CD4-positive, CD25-positive, alpha-beta regulatory T cell (primary cell): ENCODE data around the gene VWA5B1. TPM values are rescaled to one million over a fixed set of nuclear protein-coding genes. Genes with fewer than 3 reads are reported as not detected.

ENCODE experiments used
- ATAC-seq, 2 donors: fragments of 150-1000 bp; cut with Tn5 transposase; one replicate each; pipeline ENCODE4 v1.10.0; 2021; ENCODE audit warnings: low read depth in 2 of 2, moderate number of reproducible peaks in 2 of 2, moderate library complexity in 1 of 2
- DNase-seq, 3 donors: peaks; one replicate each; pipeline versions ENCODE4 v3.0.0 to v3.0.0-alpha.2; 2012 to 2022; ENCODE audit warnings: mixed read lengths in 1 of 3
- H3K27ac ChIP-seq: one replicate; pipeline ENCODE4 v1.7.0; 2013; ENCODE audit warnings: mild to moderate bottlenecking, low read length; ENCODE audit not compliant: insufficient read depth, poor library complexity, severe bottlenecking
- H3K27me3 ChIP-seq: one replicate; pipeline ENCODE4 v1.7.0; 2013; ENCODE audit warnings: low read length; ENCODE audit not compliant: control insufficient read depth, insufficient read depth
- H3K36me3 ChIP-seq: one replicate; pipeline ENCODE4 v1.7.0; 2013; ENCODE audit warnings: mild to moderate bottlenecking, low read length, moderate library complexity; ENCODE audit not compliant: control insufficient read depth, insufficient read depth
- H3K4me1 ChIP-seq: 2 replicates; pipeline ENCODE4 v1.7.0; 2013; ENCODE audit warnings: mild to moderate bottlenecking, low read length; ENCODE audit not compliant: insufficient read depth, control insufficient read depth, poor library complexity, severe bottlenecking
- H3K4me3 ChIP-seq: one replicate; pipeline ENCODE4 v1.7.0; 2013; ENCODE audit warnings: low read depth, mild to moderate bottlenecking, low read length, moderate library complexity
- H3K9me3 ChIP-seq, 2 experiments: 1 replicate in 1 of 2; 2 replicates in 1 of 2; pipeline ENCODE4 v1.7.0; 2013; ENCODE audit warnings: low read length in 2 of 2, mild to moderate bottlenecking in 1 of 2, moderate library complexity in 1 of 2; ENCODE audit not compliant: control insufficient read depth in 2 of 2
- H3K27ac Mint-ChIP-seq, 3 donors: one replicate each; pipeline ENCODE4 v1.8.0; 2020 to 2022; ENCODE audit warnings: mild to moderate bottlenecking in 3 of 3, mixed read lengths in 3 of 3, moderate library complexity in 2 of 3
- H3K27me3 Mint-ChIP-seq: one replicate; pipeline ENCODE4 v1.8.0; 2022; ENCODE audit warnings: mild to moderate bottlenecking, mixed read lengths
- H3K36me3 Mint-ChIP-seq: one replicate; pipeline ENCODE4 v1.8.0; 2020; ENCODE audit warnings: mixed read lengths
- H3K4me1 Mint-ChIP-seq, 4 donors: one replicate each; pipeline ENCODE4 v1.8.0; 2020 to 2022; ENCODE audit warnings: mixed read lengths in 4 of 4, mild to moderate bottlenecking in 1 of 4
- H3K4me3 Mint-ChIP-seq, 4 donors: one replicate each; pipeline ENCODE4 v1.8.0; 2020 to 2022; ENCODE audit warnings: mild to moderate bottlenecking in 4 of 4, mixed read lengths in 4 of 4, moderate library complexity in 3 of 4
- H3K9me3 Mint-ChIP-seq, 7 donors: one replicate each; pipeline ENCODE4 v1.8.0; 2020 to 2022; ENCODE audit warnings: mixed read lengths in 7 of 7, mild to moderate bottlenecking in 3 of 7, moderate library complexity in 2 of 7
- polyA plus RNA-seq, 4 donors: library from polyadenylated mRNA; unstranded; fragments of 300-500 nt; fragmentation: Illumina TruSeq; gene quantifications; one replicate each; pipeline ENCODE4 v1.2.3, GENCODE V29; 2021
- total RNA-seq: library from RNA; stranded (reverse); gene quantifications from one replicate; pipeline ENCODE4 v1.2.3, GENCODE V29; 2022

The VWA5B1 gene
- total and polyA plus RNA-seq, 5 donors from 2014 or later, result 0.08 TPM; not detected in 4

GRCh38 chr1:20325407-20325843 is 34.8 kb downstream of the VWA5B1 start:
- no peak overlapping the region for H3K27ac ChIP-seq
- peaks cover 12% of the 10 kb centered on the region for H3K4me1 ChIP-seq
- H3K27me3 ChIP-seq, result no peaks in the 10 kb centered on the region
- H3K4me1 Mint-ChIP-seq, result peaks cover 3 to 32% (median 15%) of the 10 kb centered on the region in 4 donors
- no peak for DNase-seq
- no peaks in the 10 kb centered on the region for H3K36me3 ChIP-seq
- no peaks in the 10 kb centered on the region for H3K9me3 ChIP-seq
- ATAC-seq, result no peak
- H3K4me3 Mint-ChIP-seq, result no peak overlapping the region
- H3K27me3 Mint-ChIP-seq, result peaks cover 25% of the 10 kb centered on the region
- H3K27ac Mint-ChIP-seq, result no peak overlapping the region
- H3K9me3 Mint-ChIP-seq, result peaks cover 0 to 1% (median 0%) of the 10 kb centered on the region in 7 donors
- no peak overlapping the region for H3K4me3 ChIP-seq
- H3K36me3 Mint-ChIP-seq, result no peaks in the 10 kb centered on the region

GRCh38 chr1:20325844-20326420 is 35.3 kb downstream of the VWA5B1 start:
- Mint-ChIP-seq H3K9me3 (peaks cover 0 to 1% (median 0%) of the 10 kb centered on the region in 7 donors), H3K27me3 (peaks cover 25% of the 10 kb centered on the region), H3K27ac (no peak overlapping the region), H3K36me3 (no peaks in the 10 kb centered on the region), H3K4me3 (peak overlapping the region in 1 of 4 donors; percentile 27), H3K4me1 (peaks cover 3 to 27% (median 15%) of the 10 kb centered on the region in 4 donors)
- no peak overlapping the region for H3K4me3 ChIP-seq
- H3K9me3 ChIP-seq, result no peaks in the 10 kb centered on the region
- H3K27me3 ChIP-seq, result no peaks in the 10 kb centered on the region
- ATAC-seq, result no peak
- no peak for DNase-seq
- H3K27ac ChIP-seq, result no peak overlapping the region
- H3K36me3 ChIP-seq, result no peaks in the 10 kb centered on the region
- H3K4me1 ChIP-seq, result peaks cover 12% of the 10 kb centered on the region

DNA sequence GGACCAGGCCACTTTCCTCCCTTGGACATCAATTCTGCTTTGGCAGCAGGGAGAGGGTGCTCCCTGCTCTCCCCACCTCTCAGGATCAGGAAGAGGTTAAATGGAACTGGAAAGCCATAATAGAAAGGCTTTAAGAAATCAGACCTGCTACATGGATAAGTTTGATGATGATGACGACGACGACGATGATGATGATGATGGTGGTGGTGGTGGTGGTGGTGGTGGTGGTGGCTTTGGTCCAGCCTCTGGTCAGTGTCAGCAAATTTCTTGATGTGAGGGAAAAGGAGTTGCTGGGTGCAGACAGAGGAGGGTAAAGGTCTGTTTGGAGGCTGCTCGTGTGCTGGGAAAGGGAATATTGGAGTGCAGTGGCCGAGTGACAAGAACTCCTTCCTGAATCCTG is 36.8 kb downstream of the VWA5B1 start:
- no peaks in the 10 kb centered on the region for H3K9me3 Mint-ChIP-seq
- H3K27me3 Mint-ChIP-seq, result peaks cover 29% of the 10 kb centered on the region
- DNase-seq (no peak), ATAC-seq (no peak)
- peaks cover 6% of the 10 kb centered on the region for H3K4me1 ChIP-seq
- peaks cover 0 to 12% (median 6%) of the 10 kb centered on the region in 4 donors for H3K4me1 Mint-ChIP-seq
- no peak overlapping the region for H3K27ac ChIP-seq
- H3K4me3 ChIP-seq, result no peak overlapping the region
- H3K27me3 ChIP-seq, result no peaks in the 10 kb centered on the region
- no peaks in the 10 kb centered on the region for H3K9me3 ChIP-seq
- no peak overlapping the region for H3K27ac Mint-ChIP-seq
- no peaks in the 10 kb centered on the region for H3K36me3 ChIP-seq
- no peaks in the 10 kb centered on the region for H3K36me3 Mint-ChIP-seq
- no peak overlapping the region for H3K4me3 Mint-ChIP-seq

GRCh38 chr1:20328201-20328600 is 37.5 kb downstream of the VWA5B1 start:
- Histone ChIP-seq H3K9me3 (no peaks in the 10 kb centered on the region), H3K27ac (no peak overlapping the region), H3K36me3 (no peaks in the 10 kb centered on the region), H3K4me1 (peaks cover 1% of the 10 kb centered on the region), H3K4me3 (no peak overlapping the region), H3K27me3 (no peaks in the 10 kb centered on the region)
- Mint-ChIP-seq H3K4me1 (peaks cover 0 to 4% (median 1%) of the 10 kb centered on the region in 4 donors), H3K27ac (peak overlapping the region in 1 of 3 donors; percentile 82), H3K4me3 (no peak overlapping the region), H3K9me3 (no peaks in the 10 kb centered on the region), H3K36me3 (no peaks in the 10 kb centered on the region), H3K27me3 (peaks cover 26% of the 10 kb centered on the region)
- ATAC-seq, result no peak
- DNase-seq, result no peak

DNA sequence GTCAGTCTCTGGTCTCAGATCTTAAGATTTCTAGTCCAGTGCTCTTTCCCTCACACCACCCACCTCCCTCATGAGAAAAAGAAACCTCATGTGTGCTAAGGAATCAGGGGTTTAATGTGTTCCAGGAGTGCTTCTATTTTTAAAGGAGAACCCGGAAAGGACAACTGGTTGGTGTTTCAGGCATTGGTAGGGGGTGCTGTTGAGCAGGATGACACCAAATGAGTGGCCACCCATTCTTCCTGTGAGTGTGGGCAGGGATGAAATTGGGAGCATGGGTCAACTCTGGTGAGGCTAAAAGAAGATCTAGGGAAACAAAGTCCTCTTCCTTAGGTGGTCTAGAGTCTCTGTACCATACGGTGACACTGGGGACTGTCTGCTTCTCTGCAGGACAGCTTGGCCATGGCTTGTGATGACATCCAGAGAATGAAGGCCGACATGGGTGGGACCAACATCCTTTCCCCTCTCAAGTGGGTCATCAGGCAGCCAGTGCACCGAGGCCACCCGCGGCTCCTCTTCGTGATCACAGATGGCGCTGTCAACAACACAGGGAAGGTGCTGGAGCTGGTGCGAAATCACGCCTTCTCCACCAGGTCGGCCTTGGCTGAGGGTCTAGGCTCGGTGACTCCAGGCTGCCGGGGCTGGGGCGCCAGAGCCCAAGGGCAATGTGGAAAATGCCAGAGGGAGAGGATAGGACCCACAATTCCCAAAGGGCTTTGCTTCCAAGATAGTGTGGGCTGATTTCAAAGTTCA is 39.3 kb downstream of the VWA5B1 start:
- Mint-ChIP-seq H3K27me3 (peaks cover 19% of the 10 kb centered on the region), H3K4me1 (no peaks in the 10 kb centered on the region), H3K9me3 (no peaks in the 10 kb centered on the region), H3K36me3 (no peaks in the 10 kb centered on the region), H3K27ac (no peak overlapping the region), H3K4me3 (no peak overlapping the region)
- H3K27me3 ChIP-seq, result no peaks in the 10 kb centered on the region
- DNase-seq (no peak), ATAC-seq (no peak)
- H3K36me3 ChIP-seq, result no peaks in the 10 kb centered on the region
- no peak overlapping the region for H3K4me3 ChIP-seq
- no peak overlapping the region for H3K27ac ChIP-seq
- no peaks in the 10 kb centered on the region for H3K9me3 ChIP-seq
- H3K4me1 ChIP-seq, result no peaks in the 10 kb centered on the region

DNA sequence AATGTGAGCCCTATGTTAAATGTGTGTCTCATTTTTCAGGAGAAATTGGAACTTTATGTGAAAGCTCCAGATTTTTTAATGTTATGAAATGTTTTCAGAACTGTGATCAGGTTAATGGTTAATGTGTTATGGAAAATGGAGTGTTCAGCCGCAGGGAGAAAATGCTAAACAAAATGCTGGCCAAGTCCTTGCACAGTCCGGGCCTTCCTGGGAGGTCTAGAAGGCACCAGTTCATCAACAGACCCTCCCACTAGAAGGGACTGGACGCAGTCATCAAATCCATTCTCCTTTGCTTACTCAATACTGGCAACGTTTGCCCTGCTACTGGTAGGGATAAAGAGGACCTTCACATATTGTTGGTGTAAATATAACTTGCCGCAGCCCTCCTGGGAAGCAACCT is 43.4 kb downstream of the VWA5B1 start:
- no peaks in the 10 kb centered on the region for H3K4me1 ChIP-seq
- no peak overlapping the region for H3K27ac ChIP-seq
- ATAC-seq, result no peak
- H3K27me3 ChIP-seq, result no peaks in the 10 kb centered on the region
- Mint-ChIP-seq H3K27ac (no peak overlapping the region), H3K27me3 (peaks cover 22% of the 10 kb centered on the region), H3K4me1 (no peaks in the 10 kb centered on the region), H3K36me3 (no peaks in the 10 kb centered on the region), H3K9me3 (no peaks in the 10 kb centered on the region), H3K4me3 (no peak overlapping the region)
- no peaks in the 10 kb centered on the region for H3K36me3 ChIP-seq
- H3K4me3 ChIP-seq, result no peak overlapping the region
- H3K9me3 ChIP-seq, result no peaks in the 10 kb centered on the region
- DNase-seq, result no peak

GRCh38 chr1:20336105-20336605 is 45.5 kb downstream of the VWA5B1 start:
- no peak for ATAC-seq
- Histone ChIP-seq H3K36me3 (no peaks in the 10 kb centered on the region), H3K4me1 (no peaks in the 10 kb centered on the region), H3K27me3 (no peaks in the 10 kb centered on the region), H3K27ac (no peak overlapping the region), H3K9me3 (no peaks in the 10 kb centered on the region), H3K4me3 (no peak overlapping the region)
- no peaks in the 10 kb centered on the region for H3K36me3 Mint-ChIP-seq
- H3K4me1 Mint-ChIP-seq, result no peaks in the 10 kb centered on the region
- no peak for DNase-seq
- H3K9me3 Mint-ChIP-seq, result peaks cover 0 to 1% (median 0%) of the 10 kb centered on the region in 7 donors
- peaks cover 34% of the 10 kb centered on the region for H3K27me3 Mint-ChIP-seq
- no peak overlapping the region for H3K27ac Mint-ChIP-seq
- H3K4me3 Mint-ChIP-seq, result no peak overlapping the region
